Raji (cell line): Measurements from ENCODE around the gene CMIP.

Source experiments
- POLR2A ChIP-seq: IDR thresholded peaks from 2 replicates; pipeline ENCODE4 v1.6.1; 2011; ENCODE audit warnings: low read depth, low read length, control low read depth; ENCODE audit not compliant: insufficient read depth

CMIP gene

DNA sequence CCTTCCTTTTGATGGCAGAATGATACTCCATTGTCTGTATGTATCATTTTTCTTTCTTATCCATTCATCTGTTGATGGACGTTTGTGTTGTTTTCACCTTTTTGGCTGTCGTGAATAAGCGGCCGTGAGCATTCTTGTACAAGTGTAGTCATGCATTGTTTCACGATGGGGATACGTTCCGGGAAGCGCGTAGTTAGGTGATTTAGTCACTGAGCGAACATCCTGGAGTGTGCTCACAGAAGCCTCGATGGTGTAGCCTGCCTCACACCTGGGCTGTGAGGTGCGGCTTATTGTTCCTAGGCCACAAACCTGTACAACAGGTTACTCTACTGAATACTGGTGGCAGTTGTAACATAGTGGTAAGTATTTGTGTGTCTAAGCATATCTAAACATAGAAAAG is 136.5 kb downstream of the CMIP start:
- no peak for TF ChIP-seq POLR2A

DNA sequence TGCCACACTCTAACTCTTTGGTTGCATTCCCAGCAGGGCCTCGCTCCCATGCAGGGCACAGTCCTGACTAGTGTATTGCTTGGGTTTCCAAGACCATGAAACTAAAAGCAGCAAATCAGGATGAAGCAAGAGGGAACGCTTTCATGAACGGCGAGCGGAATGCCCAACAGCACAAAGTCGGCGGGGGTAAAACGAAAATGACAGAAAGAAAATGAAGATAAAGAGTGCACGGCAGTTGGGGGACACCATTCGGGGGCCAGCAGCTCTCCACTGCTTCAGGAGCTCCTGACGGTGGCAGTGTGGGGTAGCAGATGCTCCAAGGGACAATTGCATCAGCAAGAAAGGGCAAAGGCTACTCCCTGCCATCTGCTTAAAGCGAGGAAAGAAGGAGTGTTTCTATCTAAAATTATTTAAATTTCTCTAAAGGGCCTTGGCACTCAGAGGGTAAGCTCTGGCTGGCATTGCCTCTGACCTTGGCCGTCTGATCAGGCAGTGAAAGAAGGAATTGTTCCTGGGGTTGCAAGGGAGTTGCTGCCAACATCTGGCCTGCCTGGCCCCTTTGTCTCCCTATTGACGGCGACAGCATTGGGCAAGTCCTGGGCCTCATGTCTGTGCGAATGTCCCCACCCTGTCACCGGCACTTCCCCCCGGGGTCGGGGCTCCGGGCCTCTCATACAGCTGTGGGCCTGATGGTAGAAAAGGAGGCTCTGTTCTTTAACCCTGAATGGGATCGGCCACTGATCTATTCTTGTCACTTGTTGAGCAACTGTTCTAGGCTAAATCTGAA is 138.2 kb downstream of the CMIP start:
- TF ChIP-seq POLR2A = no peak

DNA sequence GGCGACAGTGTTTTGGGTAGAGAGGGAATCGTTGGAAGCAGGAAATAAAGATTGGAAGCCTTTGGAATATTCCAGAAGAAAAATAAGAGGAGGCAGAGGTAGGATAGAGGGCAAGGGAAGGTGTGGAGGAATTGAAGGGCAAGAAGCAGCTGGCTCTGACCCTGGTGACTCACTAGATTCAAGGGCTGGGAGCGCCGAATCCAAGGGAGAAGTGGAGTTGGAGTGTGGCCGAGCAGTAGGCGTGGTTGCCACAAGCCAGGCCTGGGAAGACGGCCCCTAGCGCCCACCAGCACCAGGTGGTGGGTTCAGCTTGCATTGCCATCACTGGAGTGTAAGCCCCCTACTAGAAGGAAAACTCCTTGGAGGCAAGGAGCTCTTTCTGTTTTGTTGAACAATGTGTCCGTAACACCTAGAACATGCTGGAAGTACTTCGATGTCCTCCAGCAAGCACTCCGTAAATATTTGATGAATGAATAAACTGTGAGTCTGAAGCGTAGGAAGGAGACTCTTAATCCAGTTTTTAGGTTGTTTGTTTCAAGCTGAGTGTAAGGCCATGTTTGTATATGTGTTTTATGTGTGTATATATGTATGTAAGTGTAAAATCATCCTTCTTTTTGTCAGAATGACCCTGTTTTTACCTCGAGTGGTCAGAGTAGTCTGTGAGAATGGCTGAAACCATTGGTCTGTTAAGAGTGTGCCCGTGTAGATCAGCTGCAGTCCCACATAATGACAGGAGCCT is 139.5 kb downstream of the CMIP start:
- no peak for TF ChIP-seq POLR2A

DNA sequence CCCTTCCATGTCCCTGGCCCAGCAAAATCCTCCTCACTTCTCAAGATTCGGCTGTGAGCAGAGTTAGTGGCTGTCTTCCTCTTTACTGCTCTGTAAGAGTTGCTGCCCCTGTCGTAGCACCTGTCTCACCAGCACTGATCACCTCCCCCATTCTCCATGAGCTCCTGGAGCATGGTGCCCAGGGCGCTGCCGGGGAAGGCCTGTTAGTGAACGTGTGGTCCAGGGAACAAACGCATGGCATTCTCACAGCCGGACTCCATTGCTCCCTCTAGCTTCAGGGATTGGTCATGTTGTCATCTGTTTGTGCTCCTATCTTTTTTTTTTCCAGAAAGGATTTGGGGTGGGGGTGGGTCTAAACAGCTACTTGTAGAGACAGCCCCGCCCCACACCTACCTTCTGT is 141.2 kb downstream of the CMIP start:
- TF ChIP-seq POLR2A = no peak

DNA sequence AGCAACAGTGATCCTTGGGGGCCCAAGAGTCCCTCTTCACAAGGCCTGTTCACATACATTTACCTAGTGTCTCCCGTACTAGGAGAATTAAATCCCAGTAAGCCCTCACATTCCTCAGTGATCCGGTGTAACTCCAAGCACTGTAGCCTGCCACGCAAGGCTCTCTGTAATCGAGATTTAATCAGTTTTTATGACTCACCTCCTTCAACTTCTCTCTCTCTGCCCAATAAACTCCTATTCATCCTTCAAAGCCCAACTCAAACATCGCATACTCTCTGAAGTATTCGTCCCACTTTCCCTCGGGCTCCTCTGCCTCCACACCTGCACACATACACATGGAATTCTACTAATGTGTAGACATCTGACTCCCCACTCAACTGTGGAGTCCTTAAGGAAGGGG is 141.8 kb downstream of the CMIP start:
- no peak for TF ChIP-seq POLR2A

DNA sequence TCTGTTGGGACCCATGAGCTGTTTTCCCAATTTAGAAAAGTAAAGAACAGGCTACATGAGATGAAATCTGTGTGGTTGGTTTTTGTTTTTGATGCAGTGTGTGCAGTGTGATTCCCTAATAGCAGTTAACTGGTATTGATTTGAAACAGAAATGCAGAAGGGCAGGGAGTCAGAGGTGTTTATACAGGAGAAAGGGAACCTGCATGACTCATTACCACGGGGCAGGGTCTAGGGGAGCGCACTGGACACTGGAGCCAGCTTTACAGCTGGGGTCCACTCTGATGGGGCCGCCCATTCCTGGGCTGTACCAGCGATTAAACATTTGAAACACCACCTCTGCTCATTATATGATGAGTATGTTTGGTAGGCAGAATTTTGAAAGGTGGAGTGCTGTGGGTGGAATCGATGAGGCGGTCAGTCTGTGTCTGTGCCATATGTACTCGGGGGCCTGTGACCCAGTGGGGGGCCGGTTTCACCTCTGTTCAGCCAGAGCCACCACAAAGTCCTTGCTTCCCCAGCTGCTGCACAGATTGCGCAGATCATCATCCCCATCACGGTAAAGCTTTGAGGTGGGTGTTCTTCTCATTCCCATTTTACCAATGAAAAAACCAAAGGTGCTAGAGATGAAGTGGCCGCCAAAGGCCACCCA is 142.5 kb downstream of the CMIP start:
- TF ChIP-seq POLR2A = no peak

DNA sequence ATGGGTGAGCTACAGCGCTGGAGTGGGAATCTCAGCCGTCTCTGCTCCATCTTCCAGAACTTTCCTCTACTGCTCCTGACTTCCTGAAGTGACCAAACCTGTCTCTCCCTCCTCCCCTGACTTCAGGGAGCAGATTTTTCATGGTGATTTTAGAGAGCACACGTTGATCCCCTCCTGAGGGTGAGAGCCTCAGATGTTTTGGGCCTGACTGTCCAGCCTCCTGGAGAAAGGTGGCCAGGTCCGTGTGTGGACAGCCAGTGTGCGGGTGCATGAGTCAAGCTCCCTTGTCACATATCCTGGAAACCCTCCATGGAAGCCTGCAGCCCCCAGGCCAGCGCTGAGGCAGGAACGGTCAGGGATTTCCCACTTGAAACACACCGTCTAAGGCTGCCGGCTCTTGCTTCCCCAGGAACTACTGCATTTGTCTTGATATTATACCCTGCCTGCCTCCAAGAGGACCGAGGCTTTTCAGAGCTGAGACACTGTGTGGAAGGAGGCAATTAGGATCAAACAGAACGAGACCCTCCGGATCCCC is 143.1 kb downstream of the CMIP start:
- no peak for TF ChIP-seq POLR2A

DNA sequence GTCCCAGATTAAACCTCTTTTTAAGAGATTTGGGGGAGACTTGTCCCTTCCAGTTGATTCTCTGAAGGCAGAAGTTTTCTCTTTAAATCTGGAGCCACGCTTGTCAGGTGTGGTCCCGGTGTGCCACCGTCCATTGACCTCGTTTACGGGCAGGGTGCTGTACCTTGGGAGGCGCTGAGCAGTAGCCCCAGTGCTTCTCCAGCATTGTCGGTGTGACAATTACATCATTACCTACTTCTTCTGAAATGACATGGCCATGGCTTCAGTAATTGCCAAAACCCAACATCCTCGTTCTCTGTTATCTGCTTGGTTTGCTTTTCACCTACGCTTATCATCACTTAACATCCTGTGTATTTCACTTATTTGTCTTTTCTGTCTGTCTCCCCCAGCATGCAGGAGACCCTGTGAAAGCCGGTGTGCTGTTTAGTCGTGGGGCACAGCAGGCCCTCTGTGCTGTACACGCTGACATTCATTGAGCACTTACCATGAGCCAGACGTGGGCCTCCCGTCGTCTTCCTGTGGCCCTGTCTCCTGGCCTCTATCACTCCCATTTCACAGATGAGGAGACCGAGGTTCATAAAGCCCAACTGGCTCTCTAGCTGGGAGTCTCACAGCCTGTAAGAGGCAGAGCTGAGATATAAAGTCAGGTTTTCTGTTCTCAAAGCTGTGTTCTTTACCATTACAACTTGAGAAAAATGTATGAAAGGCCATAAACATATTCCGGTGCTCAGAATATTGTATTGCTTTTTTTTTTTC is 143.9 kb downstream of the CMIP start:
- TF ChIP-seq POLR2A = no peak

DNA sequence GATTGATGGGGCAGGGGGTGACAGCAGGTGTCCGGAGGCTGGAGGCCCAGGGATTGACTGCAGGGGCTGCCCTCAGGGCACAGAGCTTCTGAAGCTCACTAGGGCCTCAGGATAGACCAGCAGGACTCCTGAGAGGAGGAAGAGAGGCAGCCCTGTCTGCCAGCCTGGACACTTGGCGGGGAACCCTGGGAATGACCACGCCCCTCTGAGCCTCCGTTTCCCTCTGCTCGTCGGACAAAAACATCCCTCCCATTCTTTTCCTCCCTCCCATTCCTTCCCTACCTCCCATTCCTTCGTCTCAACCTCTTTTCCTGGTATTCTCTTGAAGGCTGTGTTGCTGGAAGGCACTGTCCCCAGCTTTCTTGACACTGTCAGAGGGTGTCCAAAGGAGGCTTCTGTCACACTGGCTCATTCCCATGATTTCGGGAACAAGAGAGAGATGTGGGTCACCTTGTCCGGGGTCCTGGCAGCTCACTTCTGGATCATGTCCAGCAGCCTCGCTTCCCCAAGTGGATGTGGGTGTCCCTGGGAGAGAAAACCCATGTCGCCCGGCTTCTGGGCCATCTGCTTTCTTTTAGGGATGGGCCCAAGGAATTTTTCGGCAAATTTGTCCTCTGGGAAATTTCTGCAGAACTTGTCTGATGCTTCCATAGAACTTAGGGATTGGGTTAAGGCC is 145.5 kb downstream of the CMIP start:
- TF ChIP-seq POLR2A = no peak

DNA sequence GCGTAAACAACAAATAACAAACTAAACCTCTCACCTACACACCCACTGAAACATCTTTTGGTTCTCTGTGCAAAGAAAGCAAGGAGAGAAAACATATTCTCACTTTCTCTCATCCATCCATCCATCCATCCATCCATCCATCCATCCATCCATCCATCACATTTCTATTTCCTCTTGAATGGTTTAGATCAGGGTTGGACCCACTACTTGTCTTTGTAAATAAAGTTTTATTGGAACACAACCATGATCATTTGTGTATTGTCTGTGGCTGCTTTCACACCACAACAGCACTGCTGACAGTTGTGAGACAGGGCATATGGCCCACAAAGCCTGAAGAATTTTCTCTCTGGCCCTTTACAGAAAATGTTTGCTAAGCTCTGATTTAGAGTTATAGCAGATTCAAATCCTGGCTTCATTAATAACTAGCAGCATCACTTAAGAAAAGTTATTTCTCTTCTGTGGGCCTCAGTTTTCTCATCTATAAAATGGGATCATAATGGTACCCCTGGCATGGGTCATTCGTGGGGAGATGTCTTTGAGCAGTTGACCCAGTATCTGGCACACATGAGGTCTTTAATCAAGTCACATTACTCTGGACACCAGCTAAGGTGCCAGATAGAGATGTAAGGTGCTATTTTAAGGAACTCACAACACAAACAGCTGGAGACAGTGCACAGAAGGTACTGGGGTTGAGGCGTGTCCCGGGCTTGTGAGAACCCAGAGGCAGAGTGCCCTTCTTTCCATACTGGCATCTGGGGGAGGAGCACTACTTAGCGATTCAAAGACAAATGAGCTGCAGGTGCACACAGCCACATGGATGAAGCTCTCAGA is 146.3 kb downstream of the CMIP start:
- no peak for TF ChIP-seq POLR2A

DNA sequence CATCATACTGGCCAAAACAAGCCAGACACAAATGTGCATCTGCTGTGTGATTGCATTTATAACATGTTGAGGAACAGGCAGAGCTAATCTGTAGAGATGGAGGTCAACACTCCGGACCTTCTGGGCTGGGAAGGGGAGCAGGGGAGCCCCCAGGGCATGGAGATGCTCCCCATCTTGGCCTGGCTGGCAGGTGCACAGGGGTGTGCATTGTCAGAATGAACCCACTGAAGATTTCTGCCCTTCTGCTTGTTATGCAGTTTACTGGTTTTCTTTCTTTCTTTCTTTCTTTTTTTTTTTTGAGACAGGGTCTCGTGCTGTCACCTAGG is 146.9 kb downstream of the CMIP start:
- no peak for TF ChIP-seq POLR2A

DNA sequence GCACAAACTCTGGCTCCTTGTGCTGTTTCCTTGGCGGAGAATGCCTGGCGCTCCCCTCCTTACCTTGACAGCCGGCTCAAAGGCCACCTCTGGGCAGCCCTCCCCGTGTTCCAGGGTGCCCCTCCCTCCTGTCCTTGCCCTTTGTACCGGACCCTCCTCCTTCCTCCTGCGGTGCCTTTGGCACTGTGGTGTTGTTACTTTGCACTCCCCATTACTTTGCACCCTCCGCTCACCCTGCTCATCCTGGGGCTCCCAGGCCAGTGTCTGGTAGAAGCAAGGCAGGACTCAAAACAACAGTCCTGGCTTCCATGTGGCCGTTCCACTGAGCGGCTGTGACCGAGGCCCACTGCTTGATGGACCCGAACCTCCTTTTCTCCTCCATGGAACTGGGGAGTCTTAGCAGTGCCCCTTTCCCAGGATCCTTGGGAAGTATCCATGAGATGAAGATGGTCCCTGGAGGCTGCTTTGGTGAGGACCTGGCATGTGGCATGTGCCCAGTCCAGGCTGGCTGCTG is 147.8 kb downstream of the CMIP start:
- TF ChIP-seq POLR2A = no peak

DNA sequence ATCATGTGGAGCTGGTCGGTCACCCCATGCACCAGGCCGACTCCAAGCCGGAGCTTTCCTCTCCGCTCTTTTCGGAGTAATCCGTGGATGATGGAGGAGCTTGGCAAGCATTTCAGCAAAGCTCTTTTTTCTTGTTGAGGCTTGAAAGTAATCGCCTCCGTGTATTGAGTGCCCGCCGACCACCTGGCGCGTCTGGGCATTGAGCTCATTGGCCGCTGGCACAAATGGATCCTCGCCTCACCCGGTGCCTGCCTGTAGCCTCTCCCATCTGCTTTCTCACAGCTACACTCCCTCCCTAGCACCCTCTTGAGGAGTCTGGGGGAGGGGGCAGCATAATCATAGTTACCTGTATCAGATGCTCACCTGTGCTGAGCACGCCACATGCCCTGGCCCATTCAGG is 148.9 kb downstream of the CMIP start:
- no peak for TF ChIP-seq POLR2A
